Measurements from ENCODE around the gene NUP62.

NUP62 gene

DNA sequence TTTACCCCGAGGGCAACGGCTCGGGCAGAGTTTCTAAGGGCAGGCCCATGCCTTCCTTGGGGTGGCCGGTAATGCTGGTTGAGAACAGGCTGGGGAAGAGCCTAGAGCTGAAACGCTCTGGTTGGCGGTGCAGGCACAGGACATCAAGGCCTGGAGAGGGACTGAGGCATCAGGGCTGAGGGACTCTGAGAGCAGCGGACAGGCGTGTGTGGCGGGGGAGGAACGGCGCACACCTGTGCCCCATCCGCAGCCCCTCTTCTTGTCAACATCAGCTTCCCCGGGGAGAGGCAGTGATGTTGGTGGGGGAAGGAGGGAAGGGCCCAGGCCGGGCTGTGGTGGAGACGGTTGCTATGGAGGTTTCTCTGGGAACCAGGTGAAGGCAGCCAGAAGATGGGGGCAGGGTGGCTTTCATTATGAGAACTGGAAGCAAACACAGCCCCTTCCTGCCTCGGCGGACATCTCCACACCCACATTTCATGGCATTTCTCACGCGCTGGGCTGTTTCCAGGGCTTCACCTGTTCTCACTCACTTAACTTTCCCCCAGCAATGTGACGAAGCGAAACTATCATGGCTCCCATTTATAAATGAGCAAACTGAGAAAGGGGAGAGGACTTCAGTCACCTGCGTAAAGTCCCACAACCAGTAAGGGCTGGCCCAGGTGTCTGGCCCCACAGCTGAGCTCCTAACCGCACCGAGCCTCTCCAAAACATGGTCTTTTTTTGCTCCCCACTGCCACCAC is 8.5 kb downstream of the NUP62 start:
- peaks cover 36% of the 10 kb centered on the region for H3K36me3 ChIP-seq (ENCODE audit: control insufficient read depth, insufficient read depth, low read length)
- H3K27me3 ChIP-seq (replicated peaks; ENCODE audit: control insufficient read depth, insufficient read depth, low read length) = no peaks in the 10 kb centered on the region
- TF ChIP-seq, protein P1, sequence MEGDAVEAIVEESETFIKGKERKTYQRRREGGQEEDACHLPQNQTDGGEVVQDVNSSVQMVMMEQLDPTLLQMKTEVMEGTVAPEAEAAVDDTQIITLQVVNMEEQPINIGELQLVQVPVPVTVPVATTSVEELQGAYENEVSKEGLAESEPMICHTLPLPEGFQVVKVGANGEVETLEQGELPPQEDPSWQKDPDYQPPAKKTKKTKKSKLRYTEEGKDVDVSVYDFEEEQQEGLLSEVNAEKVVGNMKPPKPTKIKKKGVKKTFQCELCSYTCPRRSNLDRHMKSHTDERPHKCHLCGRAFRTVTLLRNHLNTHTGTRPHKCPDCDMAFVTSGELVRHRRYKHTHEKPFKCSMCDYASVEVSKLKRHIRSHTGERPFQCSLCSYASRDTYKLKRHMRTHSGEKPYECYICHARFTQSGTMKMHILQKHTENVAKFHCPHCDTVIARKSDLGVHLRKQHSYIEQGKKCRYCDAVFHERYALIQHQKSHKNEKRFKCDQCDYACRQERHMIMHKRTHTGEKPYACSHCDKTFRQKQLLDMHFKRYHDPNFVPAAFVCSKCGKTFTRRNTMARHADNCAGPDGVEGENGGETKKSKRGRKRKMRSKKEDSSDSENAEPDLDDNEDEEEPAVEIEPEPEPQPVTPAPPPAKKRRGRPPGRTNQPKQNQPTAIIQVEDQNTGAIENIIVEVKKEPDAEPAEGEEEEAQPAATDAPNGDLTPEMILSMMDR (IDR thresholded peaks at IDR 0.05; ENCODE audit: insufficient read depth, low read length, poor library complexity, severe bottlenecking) = no peak
- DNase-seq (ENCODE audit: extremely low read depth, insufficient read length) = no peak
- no peak overlapping the region for H3K4me3 ChIP-seq (replicated peaks; ENCODE audit: low read depth, low read length)

DNA sequence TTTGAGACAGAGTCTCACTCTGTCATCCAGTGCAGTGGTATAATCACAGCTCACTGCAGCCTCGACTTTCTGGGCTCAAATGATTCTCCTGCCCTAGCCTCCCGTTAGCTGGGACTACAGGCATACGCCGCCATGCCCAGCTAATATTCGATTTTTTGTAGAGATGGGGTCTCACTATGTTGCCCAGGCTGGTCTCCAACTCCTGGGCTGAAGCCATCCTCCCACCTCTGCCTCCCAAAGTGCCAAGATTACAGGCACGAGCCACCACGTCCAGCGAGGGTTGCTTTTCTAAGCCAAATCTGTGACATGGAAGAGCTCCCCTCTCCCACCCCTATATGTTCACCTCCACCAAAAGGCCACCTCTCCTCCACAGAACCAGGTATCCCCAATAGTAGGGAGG is 11.2 kb downstream of the NUP62 start:
- no peak for DNase-seq (ENCODE audit: extremely low read depth, insufficient read length)
- TF ChIP-seq, protein P1 (IDR thresholded peaks at IDR 0.05; ENCODE audit: insufficient read depth, low read length, poor library complexity, severe bottlenecking) = no peak
- Histone ChIP-seq H3K36me3 (ENCODE audit: control insufficient read depth, insufficient read depth, low read length) (peaks cover 37% of the 10 kb centered on the region), H3K27me3 (replicated peaks; ENCODE audit: control insufficient read depth, insufficient read depth, low read length) (no peaks in the 10 kb centered on the region), H3K4me3 (replicated peaks; ENCODE audit: low read depth, low read length) (no peak overlapping the region)

DNA sequence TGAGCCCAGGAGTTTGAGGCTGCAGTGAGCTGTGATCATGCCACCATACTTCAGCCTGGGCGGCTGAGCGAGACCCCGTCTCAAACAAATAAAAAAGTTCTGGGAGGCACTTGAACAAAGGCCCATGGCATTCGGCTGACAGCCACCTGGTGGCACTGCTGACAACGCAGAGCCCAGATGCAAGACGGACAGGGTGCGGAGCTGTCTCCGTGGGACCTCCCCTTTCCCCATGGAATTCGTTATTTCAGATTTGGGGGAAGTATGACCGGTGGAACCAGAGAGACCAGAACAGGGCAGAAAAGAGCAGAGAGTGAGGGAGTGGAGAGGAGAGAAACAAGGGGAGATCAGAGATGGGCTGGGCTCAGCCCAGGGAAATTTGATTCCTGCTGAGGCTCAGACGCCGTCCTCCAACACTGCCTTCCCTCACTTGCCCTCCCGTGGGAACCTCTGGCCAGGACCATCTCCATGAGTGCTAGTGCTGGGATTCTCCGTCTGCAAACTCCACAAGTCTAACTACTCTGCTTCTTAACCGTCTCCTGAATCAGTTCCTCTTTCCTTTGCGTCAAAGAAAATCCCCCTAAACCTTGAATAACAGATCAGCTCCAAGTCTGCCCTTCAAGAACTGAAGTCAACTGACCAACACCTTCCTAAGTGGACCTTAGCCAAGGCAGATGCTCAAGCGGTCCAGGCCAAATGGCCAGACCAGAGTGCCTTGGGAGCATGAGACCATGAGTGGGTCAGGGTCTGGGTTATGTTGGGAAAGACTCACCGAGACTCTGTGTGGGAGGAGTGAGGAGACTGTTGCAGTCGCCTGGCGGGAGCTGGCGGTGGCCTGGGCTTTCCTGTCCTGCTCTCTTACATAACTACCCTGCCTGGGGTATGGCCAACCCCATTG is 12.2 kb downstream of the NUP62 start:
- Histone ChIP-seq H3K27me3 (replicated peaks; ENCODE audit: control insufficient read depth, insufficient read depth, low read length) (no peaks in the 10 kb centered on the region), H3K36me3 (ENCODE audit: control insufficient read depth, insufficient read depth, low read length) (peaks cover 35% of the 10 kb centered on the region), H3K4me3 (replicated peaks; ENCODE audit: low read depth, low read length) (no peak overlapping the region)
- TF ChIP-seq, protein P1 (IDR thresholded peaks at IDR 0.05; ENCODE audit: insufficient read depth, low read length, poor library complexity, severe bottlenecking) = peak; percentile 59
- no peak for DNase-seq (ENCODE audit: extremely low read depth, insufficient read length)

DNA sequence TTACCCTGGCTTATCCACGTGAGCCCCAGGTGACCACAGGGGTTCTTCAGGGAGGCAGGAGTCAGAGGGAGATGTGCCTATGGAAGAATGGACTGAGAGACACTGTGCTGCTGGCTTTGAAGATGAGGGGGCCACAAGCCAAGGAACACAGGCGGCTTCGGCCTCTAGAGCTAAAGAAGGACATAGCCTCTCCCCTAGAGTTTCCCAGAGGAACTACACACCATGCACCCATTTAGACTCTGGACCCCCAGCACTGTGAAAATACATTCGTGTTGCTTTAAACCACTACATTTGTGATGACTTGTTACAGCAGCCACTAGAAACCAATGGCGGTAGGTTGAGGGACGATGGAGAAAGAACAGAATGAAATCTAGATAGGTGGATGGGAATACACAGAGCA is 14.0 kb downstream of the NUP62 start:
- no peak for DNase-seq (ENCODE audit: extremely low read depth, insufficient read length)
- peaks cover 29% of the 10 kb centered on the region for H3K36me3 ChIP-seq (ENCODE audit: control insufficient read depth, insufficient read depth, low read length)
- H3K27me3 ChIP-seq (replicated peaks; ENCODE audit: control insufficient read depth, insufficient read depth, low read length) = no peaks in the 10 kb centered on the region
- H3K4me3 ChIP-seq (replicated peaks; ENCODE audit: low read depth, low read length) = no peak overlapping the region
- TF ChIP-seq, protein P1 (IDR thresholded peaks at IDR 0.05; ENCODE audit: insufficient read depth, low read length, poor library complexity, severe bottlenecking) = no peak

DNA sequence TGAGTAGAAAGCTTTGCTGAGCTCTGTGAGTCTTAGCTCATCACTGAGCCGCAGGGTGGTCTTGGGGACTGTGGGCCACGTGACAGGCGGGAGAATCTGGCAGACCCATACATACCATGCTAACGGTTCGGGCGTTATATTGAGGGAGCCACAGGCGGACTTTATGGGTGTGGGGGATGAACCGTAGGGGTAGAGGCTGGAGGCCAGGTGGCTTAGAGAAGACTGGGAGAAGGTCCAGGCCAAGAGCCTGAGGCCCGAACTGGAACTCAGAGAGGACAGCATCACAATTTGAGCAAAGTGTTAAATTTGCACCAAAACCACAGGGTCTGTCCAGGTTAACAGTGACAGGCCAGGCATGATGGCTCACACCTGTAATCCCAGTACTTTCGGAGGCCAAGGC is 15.6 kb downstream of the NUP62 start:
- Histone ChIP-seq H3K27me3 (replicated peaks; ENCODE audit: control insufficient read depth, insufficient read depth, low read length) (no peaks in the 10 kb centered on the region), H3K36me3 (ENCODE audit: control insufficient read depth, insufficient read depth, low read length) (peaks cover 41% of the 10 kb centered on the region), H3K4me3 (replicated peaks; ENCODE audit: low read depth, low read length) (no peak overlapping the region)
- TF ChIP-seq, protein P1 (IDR thresholded peaks at IDR 0.05; ENCODE audit: insufficient read depth, low read length, poor library complexity, severe bottlenecking) = no peak
- no peak for DNase-seq (ENCODE audit: extremely low read depth, insufficient read length)
